ENCODE data around the gene LMNTD2.

LMNTD2 gene, protein sequence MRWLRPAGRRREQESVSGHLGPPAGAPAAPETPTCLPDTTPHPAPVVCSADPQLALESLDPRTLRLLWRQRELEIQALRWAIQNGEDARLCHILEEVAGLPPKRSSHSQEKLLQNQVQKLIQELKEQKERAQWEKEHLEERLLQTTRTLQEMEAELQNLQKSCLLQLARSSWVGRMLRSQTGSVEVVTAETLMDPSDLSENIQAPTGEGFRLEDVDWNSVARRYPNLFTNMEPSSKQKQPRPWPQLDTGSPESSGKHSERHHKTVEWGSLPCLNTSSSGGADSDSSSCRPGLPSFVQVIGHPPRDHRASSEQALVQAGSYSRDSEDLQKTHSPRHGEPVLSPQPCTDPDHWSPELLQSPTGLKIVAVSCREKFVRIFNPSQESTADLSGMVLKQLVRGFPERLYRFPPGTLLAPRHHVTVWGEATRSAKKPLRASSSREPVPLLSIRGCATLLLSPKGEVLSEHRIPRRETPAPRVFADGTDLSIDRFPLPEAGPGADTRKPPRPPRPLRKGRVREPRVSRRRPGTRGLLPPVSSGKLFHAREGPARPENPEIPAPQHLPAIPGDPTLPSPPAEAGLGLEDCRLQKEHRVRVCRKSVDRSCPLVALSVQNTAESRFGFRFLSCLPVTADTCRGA

DNA sequence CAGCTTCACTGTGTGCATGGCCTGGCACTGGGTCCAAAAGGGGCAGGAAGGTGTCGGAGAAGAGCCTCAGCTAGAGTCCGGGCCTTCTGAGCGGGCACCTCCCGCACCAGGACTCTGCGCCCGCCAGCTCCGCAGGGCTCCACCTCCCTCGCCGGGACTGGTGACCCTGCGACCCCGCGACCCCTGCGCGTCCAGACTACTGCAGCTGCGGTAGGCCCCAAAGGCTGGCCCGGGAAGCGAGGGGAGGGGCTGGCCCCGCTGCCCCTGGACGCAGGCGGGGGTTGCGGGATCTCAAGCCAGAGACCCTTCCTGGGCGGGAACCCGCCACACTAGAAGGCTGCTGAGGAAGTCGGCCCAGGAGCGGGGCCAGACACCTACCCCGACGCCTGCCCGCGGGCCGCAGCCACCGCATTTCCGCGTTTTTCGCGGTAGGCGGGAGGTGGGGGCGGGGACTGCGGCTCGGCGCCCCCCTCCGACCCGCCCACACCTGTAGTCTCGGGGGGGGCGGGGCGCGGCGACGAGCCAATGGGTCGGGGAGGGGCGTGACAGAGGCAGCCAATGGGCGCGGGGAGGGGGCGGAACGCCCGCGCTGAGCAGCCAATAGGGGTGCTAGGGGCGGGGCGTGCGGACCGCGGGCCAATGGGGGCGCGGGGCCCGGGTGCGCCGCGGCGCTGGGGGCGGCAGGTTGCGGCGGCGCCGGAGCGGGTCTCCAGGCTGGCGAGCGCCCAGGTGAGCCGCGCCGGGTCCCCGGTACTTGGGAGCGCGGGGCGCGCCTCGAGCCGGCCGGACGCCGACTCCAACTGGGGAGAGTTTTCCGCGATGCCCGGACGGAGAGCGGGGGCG lies at the start of gene LMNTD2, which contains the start of gene RASSF7:
Gene LMNTD2, minus strand, starts transcription at position 434 of the 843 bp plus-strand sequence. Its CDS starts 22 bp downstream, at position 412.
Gene RASSF7, plus strand, starts transcription at position 666 of the 843 bp plus-strand sequence. CDS start 799 bp downstream, outside the sequence.
- peak; percentile 87 to 89 for DNase-seq

DNA sequence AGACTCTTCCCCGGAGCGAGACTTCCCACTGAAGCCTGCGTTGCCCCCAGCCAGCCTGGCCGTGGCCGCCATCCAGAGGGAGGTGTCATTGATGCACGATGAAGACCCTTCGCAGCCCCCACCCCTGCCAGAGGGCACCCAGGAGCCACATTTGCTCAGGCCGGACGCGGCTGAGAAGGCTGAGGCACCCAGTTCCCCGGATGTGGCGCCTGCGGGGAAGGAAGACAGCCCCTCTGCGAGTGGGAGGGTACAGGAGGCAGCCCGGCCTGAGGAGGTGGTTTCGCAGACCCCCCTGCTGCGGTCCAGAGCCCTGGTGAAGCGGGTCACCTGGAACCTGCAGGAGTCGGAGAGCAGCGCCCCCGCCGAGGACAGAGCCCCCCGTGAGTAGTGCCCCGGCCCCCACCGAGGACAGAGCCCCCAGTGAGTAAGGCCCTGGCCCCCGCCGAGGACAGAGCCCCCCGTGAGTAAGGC lies 48.8 kb upstream of the LMNTD2 start:
- DNase-seq, result no peak

DNA sequence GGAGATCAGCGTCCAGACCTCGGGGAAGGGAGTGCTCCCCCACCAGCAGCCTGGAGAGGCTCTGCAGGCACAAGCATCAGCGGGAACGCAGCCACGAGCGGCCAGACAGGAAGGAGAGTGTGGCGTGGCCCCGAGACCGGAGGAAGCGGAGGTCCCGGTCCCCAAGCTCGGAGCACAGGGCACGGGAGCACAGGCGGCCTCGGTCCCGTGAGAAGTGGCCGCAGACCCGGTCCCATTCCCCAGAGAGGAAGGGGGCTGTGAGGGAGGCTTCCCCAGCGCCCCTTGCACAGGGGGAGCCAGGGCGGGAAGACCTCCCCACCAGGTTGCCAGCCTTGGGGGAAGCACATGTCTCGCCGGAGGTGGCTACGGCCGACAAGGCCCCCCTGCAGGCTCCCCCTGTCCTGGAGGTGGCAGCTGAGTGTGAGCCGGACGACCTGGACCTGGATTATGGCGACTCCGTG lies 48.3 kb upstream of the LMNTD2 start:
- DNase-seq, result no peak

DNA sequence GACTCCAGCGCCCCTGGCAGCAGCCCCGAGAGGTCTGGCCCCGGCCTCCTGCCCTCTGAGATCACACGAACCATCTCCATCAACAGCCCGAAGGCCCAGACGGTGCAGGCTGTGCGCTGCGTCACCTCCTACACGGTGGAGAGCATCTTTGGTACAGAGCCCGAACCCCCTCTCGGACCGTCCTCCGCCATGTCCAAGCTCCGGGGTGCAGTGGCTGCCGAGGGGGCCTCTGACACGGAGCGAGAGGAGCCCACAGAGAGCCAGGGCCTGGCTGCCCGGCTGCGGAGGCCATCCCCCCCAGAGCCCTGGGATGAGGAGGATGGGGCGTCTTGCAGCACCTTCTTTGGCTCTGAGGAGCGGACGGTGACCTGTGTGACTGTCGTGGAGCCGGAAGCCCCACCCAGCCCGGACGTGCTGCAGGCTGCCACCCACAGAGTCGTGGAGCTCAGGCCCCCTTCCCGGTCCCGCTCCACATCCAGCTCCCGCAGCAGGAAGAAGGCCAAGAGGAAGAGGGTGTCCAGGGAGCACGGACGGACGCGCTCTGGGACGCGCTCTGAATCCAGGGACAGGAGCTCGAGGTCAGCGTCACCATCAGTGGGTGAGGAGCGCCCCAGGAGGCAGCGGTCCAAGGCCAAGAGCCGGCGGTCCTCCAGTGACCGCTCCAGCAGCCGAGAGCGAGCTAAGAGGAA lies 47.6 kb upstream of the LMNTD2 start:
- no peak for DNase-seq

DNA sequence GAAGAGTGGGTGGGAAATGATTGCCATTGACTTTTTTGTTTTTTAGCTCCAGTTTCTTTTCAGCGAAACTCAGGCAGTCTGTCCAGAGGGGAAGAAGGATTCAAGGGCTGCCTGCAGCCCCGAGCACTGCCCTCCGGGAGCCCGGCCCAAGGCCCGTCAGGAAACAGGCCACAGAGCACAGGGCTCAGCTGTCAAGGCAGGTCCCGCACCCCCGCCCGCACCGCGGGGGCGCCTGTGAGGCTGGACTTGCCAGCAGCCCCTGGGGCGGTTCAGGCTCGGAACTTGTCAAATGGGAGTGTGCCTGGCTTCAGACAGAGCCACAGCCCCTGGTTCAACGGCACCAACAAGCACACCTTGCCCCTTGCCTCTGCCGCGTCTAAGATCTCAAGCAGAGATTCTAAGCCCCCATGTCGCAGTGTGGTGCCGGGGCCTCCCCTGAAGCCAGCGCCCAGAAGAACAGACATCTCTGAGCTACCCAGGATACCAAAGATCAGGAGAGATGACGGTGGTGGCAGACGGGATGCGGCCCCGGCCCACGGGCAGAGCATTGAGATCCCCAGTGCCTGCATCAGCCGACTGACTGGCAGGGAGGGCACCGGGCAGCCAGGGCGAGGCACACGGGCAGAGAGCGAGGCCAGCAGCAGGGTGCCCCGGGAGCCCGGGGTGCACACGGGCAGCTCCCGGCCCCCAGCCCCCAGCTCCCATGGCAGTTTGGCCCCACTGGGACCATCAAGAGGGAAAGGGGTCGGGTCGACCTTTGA lies 46.7 kb upstream of the LMNTD2 start:
- DNase-seq, result no peak

DNA sequence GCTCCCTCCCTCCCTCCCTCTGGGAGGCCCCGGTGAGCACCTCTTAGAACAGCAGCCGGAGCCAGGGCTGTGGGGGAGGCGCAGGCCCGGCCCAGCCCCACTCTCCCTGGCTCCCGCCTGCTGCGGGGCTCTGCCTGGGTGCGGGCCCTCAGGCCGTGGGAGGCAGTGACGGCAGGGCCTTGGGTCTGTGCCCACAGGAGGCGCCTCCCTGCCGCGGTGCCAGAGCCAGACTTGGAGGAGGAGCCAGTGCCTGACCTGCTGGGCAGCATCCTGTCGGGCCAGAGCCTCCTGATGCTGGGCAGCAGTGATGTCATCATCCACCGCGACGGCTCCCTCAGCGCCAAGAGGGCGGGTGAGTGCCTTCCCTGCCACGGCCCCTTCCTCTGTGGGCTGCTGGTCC lies 45.7 kb upstream of the LMNTD2 start:
- no peak for DNase-seq

DNA sequence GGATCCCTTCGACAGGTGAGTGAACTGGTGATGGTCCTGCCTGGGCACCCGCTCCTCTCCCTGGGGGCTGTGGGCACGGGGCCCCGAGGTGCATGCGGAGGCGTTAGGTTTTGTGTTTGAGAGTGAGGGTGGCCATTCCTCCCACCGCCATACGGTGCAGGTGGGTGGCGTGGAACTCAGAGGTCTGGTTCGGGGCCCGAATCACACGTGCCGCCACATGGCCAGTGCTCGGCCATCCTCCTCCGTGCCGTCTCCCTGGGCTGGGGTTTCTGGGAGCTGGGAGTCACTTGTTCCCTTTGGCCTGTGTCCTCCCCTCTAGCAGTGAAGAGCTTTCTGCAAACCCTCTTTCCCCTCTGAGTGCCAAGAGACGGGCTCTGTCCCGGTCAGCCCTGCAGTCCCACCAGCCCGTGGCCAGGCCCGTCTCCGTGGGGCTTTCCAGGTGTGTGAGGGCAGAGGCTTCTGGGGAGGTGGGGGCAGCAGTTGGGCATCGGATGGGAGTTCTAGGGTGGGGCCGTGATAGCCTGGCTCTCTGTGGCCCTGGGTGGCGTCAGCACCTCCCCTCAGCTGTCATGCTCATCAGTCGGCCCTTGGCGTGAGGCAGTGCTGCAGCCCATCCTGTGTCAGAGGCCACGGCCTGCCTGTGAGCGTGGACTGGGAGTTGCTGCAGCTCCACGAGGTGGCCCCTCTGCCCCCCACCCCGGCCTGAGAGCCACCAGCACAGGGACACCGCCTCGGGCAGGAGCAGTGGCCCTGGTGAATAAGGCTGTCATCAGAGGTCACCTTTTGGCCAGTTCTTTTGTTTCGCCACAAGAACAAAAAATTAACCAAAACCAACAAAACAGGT lies 45.0 kb upstream of the LMNTD2 start:
- DNase-seq, result no peak

DNA sequence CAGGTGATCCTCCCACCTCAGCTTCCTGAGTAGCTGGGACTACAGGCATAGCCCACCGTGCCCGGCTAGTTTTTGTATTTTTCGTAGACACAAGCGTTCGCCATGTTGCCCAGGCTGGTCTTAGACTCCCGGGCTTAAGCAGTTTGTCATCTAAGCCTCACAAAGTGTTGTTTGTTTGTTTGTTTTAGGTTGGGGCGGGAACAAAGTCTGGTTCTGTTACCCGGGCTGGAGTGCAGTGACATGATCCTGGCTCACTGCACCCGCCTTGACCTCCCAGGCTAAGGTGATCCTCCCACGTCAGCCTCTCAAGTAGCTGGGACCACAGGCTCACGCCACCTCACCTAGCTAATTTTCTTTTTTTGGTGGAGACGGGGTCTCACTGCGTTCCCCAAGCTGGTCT lies 42.6 kb upstream of the LMNTD2 start:
- DNase-seq, result no peak

DNA sequence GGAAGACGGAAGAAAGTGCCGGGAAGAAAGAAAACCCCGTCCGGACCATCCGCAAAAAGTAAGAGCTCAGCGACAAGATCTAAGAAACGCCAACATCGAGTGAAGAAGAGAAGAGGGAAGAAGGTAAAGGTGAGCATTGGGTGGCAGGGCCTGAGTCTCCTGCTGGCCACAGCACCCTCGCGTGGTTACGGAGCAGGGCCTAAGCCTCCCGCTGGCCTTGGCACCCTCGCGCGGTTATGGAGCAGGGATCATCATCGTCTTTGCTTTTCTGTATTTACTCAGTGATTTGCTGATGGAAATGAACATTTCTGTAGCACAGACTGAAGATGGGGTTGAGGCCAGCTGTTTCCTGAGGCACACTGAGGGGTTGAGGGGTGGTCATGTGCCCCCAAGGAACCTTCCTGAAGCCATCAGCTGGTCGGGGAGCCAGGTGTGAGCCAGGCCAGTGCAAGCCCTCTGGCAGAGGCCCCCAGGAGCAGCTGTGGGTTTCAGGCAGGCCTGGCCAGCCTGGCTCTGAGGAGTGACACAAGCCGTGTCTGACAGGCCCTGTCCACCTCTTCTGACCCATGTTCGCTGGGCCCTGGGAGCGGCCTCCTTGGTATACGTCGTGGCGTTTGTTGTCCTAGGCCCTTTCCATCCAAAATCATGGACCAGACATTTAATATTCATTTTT lies 41.2 kb upstream of the LMNTD2 start:
- no peak for DNase-seq

DNA sequence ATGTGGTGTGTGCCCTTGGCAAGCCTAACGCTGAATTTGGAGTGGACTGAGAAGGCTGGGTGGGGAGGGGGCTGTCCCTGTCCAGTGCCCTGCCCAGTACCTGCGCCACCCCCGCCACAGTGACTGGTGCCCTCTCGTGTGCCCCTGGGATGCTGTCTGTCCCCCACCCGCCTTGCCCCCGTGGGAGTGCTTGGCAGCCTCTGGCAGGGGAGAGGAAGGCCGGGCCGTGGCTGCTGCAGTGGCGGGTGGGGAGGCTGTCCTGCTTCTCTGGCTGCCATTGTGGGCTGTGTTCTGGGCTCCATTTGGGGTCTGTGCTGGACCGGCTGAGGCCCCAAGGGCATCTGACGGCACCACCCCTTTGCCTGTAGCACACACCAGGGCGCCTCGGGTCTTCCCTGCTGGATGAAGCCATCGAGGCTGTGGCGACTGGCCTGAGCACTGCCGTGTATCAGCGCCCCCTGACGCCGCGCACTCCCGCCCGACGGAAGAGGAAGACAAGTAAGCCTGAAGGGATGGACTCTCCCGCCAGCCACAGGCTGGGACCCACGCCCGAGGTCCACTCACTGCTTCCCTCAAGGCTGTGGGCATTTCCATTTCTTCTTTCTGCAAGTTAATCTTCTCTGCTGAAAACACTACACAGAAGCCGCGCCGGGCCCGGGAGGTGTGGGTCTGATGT lies 37.6 kb upstream of the LMNTD2 start:
- no peak for DNase-seq

DNA sequence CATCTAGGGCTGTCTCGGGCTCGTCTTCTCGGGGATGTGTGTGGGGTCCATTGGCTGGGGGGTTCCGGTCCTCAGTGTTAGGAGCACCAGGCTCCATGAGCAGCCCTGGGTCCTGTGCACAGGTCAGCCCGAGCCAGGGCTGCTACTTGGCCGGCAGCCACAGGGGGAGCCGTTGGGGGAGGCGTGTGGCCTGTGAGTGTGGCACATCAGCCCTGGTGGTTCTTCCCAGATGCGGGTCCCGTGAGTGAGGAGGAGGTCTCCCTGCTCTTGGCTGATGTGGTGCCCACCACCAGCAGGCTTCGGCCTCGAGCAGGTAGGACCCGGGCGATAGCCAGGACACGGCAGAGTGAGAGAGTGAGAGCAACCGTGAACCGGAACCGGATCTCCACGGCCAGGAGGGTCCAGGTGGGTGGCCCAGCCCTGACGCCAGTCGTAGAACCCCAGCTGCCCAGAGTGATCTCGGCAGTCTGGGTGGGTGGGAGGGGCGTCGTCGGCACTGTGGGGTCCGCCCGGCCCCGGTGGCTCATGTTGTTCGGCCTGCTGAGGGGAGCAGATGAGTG lies 36.7 kb upstream of the LMNTD2 start:
- no peak for DNase-seq

DNA sequence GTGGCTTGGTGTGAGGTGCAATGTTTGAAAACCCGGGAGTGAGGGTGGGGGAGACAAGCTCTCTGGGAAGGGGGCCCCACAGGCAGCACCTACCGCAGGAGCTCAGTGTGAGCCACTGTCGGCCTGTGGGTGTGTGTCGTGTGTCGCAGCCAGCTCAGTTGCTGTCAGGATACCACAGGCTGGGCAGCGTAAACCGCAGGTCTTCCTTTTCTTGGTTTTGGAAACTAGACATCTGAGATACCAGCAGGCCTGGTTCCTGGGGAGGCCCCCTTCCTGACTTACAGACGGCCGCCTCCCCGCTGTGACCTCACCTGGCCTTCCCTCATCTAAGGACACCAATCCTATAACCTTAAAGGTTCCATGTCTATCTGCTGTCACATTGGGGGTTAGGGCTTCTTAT lies 35.8 kb upstream of the LMNTD2 start:
- no peak for DNase-seq

DNA sequence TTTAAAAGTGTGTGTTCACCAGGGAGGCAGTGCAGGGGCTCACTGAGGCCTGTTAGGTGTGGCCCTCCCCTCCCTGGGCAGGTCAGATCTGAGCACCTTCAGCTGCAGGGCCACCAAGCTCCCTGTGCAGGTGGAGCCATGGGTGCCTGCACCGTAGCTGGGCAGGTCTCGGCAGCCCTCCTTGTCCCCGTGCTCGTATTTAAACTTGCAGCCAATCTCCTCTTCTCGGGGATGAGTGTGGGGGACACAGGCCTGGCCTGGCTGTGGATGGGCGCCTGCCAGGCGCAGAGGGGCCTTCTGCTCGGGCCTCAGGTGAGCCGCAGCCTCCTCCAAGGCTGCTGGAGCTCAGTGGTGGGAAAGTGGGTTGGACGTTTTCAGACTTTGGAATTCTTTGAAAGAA lies 34.9 kb upstream of the LMNTD2 start:
- DNase-seq, result no peak

DNA sequence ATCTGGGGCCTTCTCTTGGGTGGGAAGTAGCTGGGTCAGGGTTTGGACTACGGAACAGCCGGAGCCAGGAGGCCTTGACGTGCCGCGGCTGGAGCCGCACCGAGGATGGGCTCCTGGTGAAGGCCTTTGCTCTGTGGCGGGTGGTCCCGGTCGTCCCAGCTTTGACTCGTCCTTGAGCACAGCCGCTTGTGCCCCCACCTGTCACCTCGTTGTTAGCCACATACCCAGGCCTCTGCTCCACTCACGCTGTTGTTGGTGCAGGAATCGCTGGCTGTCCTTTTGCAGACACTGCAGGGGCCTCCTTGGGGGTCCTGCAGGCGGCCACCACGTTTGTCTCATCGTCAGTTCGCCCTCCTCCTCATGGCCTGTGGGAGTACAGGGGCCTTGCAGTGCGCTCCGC lies 32.8 kb upstream of the LMNTD2 start:
- DNase-seq, result no peak

DNA sequence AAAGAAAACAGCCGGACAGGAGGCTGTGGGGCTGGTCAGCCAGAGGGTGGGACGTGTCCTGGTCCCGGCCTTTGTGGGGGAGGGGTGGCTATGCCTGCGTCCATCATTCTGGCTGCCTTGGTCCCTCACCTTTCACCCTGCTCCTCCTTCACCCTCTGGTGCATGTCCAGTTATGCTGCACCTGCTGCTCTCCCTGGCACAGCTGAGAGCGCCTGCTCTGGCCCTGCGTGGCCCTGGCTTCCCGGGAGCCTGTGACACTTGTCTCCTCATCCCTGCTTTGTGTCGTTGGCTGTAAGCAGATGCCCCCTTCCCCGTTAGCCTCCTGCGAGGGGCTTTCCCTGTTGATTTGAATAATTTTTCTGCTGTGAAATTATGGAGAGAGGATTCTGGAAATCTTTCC lies 32.4 kb upstream of the LMNTD2 start:
- no peak for DNase-seq

DNA sequence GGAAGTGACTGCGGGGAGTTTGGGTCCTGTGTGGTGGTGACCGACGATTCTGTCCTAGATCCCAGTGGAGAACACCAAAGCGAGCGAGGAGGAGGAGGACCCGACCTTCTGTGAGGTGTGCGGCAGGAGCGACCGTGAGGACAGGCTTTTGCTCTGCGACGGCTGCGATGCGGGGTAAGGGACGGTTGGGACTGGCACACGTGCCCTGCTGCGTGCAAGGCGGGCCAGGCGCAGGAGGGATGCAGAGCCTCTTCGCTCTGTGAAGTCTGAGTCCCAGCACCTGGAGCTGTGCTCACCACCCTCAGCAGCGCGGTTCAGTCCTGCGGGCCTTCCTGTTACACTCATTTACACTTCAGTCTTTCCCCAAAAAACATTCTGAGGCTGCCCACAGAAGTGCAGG lies 32.0 kb upstream of the LMNTD2 start:
- DNase-seq, result no peak

DNA sequence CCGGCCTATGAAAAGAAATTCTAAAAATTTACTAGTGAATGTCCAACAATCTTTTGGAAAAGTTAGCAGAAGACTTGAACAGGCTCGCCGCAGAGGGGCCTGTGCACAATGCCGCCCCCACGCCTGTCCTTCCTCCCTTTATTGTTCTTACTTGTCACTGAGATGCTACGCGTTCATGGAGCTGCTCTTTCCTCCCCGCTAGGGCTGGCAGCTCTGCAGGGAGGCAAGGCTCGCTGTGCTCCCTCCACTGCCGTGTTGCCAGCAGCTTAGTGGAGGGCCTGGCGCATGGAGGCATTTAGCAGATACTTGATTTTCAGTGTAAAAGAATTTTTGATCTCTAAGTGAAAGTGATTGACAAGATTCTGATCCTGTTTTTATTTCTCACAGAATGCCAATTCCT lies 30.5 kb upstream of the LMNTD2 start:
- DNase-seq, result no peak

DNA sequence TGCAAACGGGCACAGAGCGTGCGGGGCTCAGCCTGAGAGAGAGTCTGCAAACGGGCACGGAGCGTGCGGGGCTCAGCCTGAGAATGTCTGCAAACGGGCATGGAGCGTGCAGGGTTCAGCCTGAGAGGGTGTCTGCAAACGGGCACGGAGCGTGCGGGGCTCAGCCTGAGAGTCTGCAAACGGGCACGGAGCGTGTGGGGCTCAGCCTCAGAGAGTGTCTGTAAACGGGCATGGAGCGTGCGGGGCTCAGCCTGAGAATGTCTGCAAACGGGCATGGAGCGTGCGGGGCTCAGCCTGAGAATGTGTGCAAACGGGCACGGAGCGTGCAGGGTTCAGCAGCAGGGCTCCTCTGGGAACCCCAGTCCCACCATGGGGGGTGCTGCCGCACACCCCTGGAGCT lies 29.3 kb upstream of the LMNTD2 start:
- DNase-seq, result no peak

DNA sequence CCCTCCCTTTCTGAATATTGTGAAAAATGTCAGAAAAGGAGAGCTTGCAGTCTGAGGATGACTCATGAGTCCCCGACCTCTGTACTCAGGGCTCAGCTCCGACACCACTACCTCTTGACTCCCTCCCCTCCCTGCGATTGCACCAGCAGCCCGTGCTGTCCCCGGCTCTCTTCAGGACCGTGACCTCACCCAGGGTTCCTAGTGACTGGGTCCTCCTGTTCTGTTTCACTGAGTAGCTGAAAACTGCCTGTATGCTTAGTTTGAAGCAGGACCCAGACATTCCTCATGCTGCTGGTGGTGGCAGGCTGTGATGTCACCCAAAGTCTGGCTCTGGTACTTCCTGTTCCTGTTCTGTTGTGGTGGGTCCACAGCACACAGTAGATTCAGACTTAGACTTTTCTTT lies 27.4 kb upstream of the LMNTD2 start:
- DNase-seq, result peak; percentile 96

All from Kasumi-1 (cell line).